Esophagus muscularis mucosa (tissue), 4 donors: Measurements from ENCODE around the gene HOMER2.

Experiments
- CTCF ChIP-seq, 3 experiments: fragments of 200-600 bp in 2 of 3; fragments of 450-650 bp in 1 of 3; sonication (generic) in 2 of 3; IDR thresholded peaks; one replicate each; pipeline ENCODE4 v1.5.1; 2017 to 2019; ENCODE audit warnings: antibody characterized with exemption in 3 of 3, mild to moderate bottlenecking in 2 of 3, moderate library complexity in 1 of 3
- EP300 ChIP-seq: sonication (generic); formaldehyde crosslinking; IDR thresholded peaks from one replicate; pipeline ENCODE4 v1.6.1; 2017; ENCODE audit warnings: antibody characterized with exemption
- POLR2A ChIP-seq: fragments of 450-650 bp; IDR thresholded peaks from one replicate; pipeline ENCODE4 v1.6.1; 2017; ENCODE audit warnings: antibody characterized with exemption, moderate library complexity, mild to moderate bottlenecking, low read depth
- POLR2AphosphoS5 ChIP-seq, 2 donors: sonication (generic); formaldehyde crosslinking; IDR thresholded peaks; one replicate each; pipeline ENCODE4 v1.6.1; 2017; ENCODE audit warnings: antibody characterized with exemption in 2 of 2

- TF ChIP-seq POLR2AphosphoS5 (IDR thresholded peaks at IDR 0.05) (no peak), CTCF (IDR thresholded peaks at IDR 0.05) (no peak), POLR2A (no peak), EP300 (no peak)
Observed at GRCh38 chr15:82993144-82993543, 40.6 kb upstream of the HOMER2 start.
